Cerebellar cortex (tissue), 1 donor: ENCODE data around the gene TOM1L1.

ENCODE experiments used
- DNase-seq: peaks from one replicate; pipeline ENCODE4 v3.0.0-alpha.2; 2015; ENCODE audit warnings: low spot score

The TOM1L1 gene

DNA sequence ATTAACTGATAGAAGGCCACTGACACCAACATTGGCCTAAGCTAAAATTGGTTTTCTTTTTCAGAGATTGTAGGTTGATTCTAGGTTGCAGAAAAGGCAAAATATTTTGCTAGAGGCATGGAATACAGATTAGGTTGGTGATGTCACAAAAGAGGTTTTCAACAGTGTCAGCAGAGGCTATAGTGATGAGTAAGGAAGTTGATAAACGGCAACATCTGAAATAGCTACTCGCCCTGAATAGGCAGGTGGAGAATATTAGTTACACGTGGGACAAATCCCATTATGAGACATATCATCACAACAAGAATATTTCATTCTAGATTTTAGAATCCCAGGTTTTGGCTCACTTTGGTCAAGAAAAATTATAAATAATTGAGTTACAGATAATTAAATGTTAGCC, 1.5 kb upstream of the TOM1L1 start:
- DNase-seq = no peak

DNA sequence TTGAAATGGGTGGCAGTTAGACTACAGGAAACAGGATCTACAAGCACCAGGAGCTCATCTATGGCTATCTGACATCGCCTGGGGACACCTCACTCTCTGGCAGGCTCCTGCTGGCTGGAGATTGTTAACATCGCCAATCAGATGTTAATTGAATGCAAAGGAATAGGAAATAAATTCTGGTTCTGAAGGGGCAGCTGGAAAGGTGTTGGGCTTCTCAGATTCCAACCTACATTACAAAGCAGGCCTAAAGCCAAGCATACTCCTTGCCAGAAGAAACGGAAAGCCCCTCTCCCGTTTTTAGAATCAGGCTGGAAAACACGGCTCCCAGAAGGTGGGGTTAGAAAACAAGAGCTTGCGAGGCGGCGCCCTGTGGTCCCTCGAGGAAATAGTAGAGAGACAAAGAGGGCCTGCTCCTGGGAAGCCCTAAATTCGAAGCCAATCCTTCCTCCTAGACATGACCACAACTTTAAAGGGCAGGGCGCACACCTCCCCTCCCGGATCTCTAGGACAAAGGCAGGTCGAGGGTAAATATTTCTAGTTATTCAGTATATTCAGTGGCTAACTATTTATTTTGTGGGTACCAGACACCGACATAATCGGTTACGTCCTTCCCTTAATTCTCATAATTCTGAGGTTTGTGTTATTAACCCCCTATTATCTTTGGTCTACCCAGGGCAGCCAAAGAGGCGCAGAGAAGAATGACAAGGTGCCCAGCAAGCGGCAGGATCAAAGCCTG, 763 bp upstream of the TOM1L1 start:
- DNase-seq = peak; percentile 20

- DNase-seq = peak; percentile 24
These were observed 674 bp downstream of the TOM1L1 start for GRCh38 chr17:54901230-54901822.

GRCh38 chr17:54902017-54902416, 1.4 kb downstream of the TOM1L1 start:
- no peak for DNase-seq

GRCh38 chr17:54902611-54903010, 2.0 kb downstream of the TOM1L1 start:
- no peak for DNase-seq

- peak; percentile 16 for DNase-seq
These were observed 2.7 kb downstream of the TOM1L1 start for GRCh38 chr17:54903375-54903774.

- DNase-seq = no peak
These were observed 6.0 kb downstream of the TOM1L1 start for GRCh38 chr17:54906683-54907082.

DNA sequence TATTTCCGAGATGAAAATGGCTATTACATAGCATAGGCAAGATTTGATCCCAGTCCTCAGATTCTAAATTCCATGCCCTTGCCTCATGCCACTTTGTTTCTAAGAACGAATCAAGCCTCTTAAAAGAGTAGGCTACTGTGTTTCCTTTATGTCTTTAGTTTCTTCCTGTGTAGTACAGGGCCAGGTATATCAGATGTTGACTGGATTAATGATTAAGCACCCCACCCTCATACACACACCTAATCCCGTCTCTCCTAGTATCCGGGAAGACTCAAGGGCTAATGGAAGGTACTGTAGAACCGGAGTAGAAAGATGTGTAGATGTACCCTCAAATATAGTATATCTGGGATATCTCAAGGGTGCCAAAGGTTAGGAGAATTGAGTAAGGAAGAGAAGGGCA, 6.7 kb downstream of the TOM1L1 start:
- DNase-seq = no peak

GRCh38 chr17:54909766-54910165, 9.1 kb downstream of the TOM1L1 start:
- no peak for DNase-seq

DNA sequence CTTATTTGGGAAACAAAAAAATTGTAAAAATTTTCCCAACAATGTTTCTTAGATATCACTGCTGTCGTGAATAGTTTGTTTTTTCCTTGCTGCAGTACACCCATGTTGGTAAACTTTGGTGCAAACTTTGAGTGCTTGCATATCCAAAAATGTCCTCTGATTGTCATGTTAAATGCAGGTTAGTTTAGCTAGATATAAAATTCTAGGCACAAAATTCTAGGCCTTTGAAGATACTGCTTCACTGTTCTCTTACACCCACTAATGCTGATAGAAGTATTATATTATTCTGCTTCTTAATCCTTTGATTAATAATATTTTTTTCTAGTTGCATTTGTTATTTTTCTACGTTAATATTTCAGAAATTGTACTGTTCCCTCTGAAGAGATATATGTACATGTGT, 16.1 kb downstream of the TOM1L1 start:
- no peak for DNase-seq

DNA sequence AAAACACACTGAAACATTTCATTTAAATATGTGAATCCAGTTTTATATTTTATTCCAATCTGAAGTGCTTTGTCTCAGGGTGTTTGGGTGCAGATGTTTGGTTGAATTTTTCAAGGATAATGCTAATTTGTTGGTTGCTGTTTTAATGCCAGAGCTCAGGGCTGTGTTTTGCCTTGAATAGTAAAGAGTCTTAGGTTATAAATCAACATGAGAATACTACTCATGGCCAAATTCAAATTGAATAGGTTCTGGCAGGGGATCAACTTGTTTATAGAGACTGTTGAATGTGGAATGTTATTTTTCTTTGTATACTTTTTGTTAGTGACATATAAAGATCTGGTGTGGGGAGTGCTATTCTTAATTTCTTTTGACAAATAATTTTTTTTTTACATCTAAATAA, 18.8 kb downstream of the TOM1L1 start:
- DNase-seq = no peak

DNA sequence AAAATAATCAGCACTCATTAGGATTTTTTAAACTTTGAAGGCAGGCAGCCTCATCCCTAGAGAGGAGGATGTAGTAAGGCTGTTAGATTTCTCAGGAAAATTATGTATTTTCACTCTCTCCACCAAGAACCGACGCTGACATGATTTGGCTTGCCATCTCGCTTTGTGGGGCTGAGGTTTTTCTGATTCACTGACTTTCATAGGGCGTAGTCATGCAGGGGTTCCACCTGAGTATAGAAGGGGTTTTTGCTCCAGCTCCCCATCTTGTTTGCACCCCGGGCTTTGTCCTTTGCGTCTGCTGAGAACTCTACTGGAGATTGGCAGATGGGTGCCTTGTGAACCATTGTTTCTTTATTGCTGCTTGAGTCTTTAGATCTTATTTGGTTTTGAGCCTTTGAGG, 20.2 kb downstream of the TOM1L1 start:
- DNase-seq = no peak

DNA sequence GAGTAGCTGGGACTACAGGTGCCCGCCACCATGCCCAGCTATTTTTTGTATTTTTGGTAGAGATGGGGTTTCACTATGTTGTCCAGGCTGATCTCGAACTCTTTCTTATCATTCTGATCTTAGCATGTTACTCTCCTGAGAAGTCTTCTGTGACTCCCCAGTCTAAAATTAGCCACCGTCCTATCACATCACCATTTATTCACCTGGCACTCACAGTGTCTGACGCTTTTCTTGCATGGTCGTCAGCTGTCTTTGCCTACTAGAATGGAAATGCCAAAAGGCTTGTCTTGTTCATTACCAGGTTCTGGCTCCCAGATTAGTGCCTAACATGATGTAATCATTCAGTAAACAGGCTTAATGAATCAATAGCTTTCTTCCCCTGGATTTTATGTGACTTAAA, 23.8 kb downstream of the TOM1L1 start:
- no peak for DNase-seq

- no peak for DNase-seq
These were observed 26.9 kb downstream of the TOM1L1 start for GRCh38 chr17:54927525-54927924.

GRCh38 chr17:54932711-54933110, 32.1 kb downstream of the TOM1L1 start:
- DNase-seq = no peak

GRCh38 chr17:54933921-54934320, 33.3 kb downstream of the TOM1L1 start:
- no peak for DNase-seq

DNA sequence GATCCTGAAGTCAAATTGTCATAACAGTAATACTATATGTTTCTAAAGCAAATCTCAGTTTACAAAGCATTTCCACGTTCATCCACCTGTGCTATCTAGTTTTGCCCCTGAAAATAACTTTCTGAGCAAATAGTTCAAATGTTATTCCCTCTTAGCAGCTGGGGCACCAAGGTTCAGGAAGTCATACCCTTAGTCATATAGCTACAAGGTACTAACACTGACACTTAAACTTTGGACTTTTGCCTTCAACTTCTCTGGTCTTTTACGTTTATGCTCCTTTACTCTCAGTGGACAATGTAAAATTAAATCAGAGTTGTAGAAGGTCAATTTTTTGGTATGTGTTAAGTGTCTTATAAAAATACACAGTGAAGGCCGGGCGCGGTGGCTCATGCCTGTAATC, 34.8 kb downstream of the TOM1L1 start:
- no peak for DNase-seq

GRCh38 chr17:54937018-54937417, 36.4 kb downstream of the TOM1L1 start:
- no peak for DNase-seq

GRCh38 chr17:54937426-54937825, 36.8 kb downstream of the TOM1L1 start:
- no peak for DNase-seq

GRCh38 chr17:54941285-54941684, 40.6 kb downstream of the TOM1L1 start:
- no peak for DNase-seq

DNA sequence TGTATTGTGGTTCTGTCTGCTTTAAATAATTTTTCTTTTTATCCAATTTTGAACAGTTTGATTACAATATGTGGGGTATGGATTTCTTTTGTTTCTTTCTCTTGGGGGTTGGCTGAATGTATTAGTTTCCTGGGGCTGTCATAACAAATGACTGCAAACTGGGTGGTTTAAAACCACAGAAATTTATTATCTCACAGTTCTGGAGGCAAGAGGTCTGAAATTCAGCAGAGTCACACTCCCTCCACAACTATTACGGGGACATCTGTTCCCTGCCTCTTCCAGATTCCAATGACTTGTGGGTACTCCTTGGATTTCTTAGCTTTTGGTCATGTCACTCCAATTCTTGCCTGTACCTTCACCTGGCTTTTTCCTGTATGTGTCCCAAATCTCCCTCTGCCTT, 44.1 kb downstream of the TOM1L1 start:
- no peak for DNase-seq

GRCh38 chr17:54945231-54945630, 44.6 kb downstream of the TOM1L1 start:
- DNase-seq = no peak

DNA sequence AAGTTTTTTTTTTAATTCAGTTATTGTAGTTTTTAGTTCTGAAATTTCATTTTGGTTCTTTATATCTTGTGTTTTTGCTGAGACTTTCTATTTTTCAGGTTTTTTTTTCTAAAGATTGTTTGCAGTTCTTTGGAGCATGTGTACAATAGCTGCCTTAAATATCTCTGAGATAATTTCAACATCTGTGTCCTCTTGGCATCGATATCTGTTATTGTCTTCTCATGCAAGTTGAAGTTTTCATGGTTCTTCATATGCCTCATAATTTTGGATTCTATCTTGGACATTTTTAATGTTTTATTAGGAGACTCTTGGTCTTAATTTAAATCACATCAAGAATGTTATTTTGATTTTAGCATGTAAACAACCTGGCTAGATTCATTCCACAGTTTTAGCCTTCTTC, 45.0 kb downstream of the TOM1L1 start:
- DNase-seq = no peak

DNA sequence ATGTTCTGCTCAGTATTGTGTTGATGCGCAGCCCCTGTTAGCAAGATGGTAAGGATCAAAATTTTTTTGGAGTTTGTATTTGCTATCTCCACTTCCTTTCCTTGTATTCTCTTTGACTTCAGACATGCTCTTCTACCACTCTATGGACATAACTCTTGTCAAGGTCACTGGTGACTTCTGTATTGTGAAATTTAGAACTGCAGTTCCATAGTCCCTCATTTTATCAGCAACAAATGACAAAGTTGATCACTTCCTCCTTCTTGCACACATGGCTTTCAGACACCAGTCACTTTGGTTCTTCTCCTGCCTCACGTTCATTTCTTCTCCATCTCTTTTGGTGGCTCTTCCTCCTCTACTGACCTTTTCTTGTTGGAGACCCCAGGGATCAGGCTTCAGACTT, 46.7 kb downstream of the TOM1L1 start:
- no peak for DNase-seq
